Measurements from ENCODE around the gene ADRB2.

ADRB2 gene

GRCh38 chr5:148830211-148830610, 3.8 kb downstream of the ADRB2 start:
- DNase-seq: no peak

- DNase-seq: peak in 7 of 56 donors; percentile 13 to 59 (median 26)
Measured at GRCh38 chr5:148831590-148832565, 5.5 kb downstream of the ADRB2 start.

- DNase-seq: no peak
Measured at GRCh38 chr5:148833122-148833521, 6.7 kb downstream of the ADRB2 start.

GRCh38 chr5:148833925-148834324, 7.5 kb downstream of the ADRB2 start:
- DNase-seq: no peak

- no peak for DNase-seq
Measured at GRCh38 chr5:148834689-148835088, 8.3 kb downstream of the ADRB2 start.

- no peak for DNase-seq
Measured at GRCh38 chr5:148836272-148837250, 10.2 kb downstream of the ADRB2 start.

GRCh38 chr5:148837383-148837782, 11.0 kb downstream of the ADRB2 start:
- DNase-seq: no peak

GRCh38 chr5:148838357-148838756, 11.9 kb downstream of the ADRB2 start:
- no peak for DNase-seq

GRCh38 chr5:148839960-148840359, 13.5 kb downstream of the ADRB2 start:
- no peak for DNase-seq

- no peak for DNase-seq
Measured at GRCh38 chr5:148840531-148840930, 14.1 kb downstream of the ADRB2 start.

- no peak for DNase-seq
Measured at GRCh38 chr5:148841519-148841918, 15.1 kb downstream of the ADRB2 start.

GRCh38 chr5:148842161-148842560, 15.8 kb downstream of the ADRB2 start:
- DNase-seq: no peak

- DNase-seq: no peak
Measured at GRCh38 chr5:148843510-148844318, 17.3 kb downstream of the ADRB2 start.

- DNase-seq: no peak
Measured at GRCh38 chr5:148844433-148845280, 18.2 kb downstream of the ADRB2 start.

GRCh38 chr5:148846930-148847329, 20.5 kb downstream of the ADRB2 start:
- DNase-seq: no peak

- DNase-seq: no peak
Measured at GRCh38 chr5:148847456-148847855, 21.0 kb downstream of the ADRB2 start.

- no peak for DNase-seq
Measured at GRCh38 chr5:148848393-148849031, 22.1 kb downstream of the ADRB2 start.

GRCh38 chr5:148849461-148849860, 23.1 kb downstream of the ADRB2 start:
- DNase-seq: no peak

- DNase-seq: no peak
Measured at GRCh38 chr5:148850836-148851235, 24.4 kb downstream of the ADRB2 start.

GRCh38 chr5:148853868-148854267, 27.5 kb downstream of the ADRB2 start:
- DNase-seq: no peak
